SHP77 (cell line): Measurements from ENCODE around the gene USP37.
A peak's percentile ranks its signal among the peaks of the same experiment; 100 is the strongest.

Source experiments
- DNase-seq, 2 experiments: peaks; one replicate each; lab custom pipeline; 2025; lab: John Stamatoyannopoulos, UW

Gene USP37, protein sequence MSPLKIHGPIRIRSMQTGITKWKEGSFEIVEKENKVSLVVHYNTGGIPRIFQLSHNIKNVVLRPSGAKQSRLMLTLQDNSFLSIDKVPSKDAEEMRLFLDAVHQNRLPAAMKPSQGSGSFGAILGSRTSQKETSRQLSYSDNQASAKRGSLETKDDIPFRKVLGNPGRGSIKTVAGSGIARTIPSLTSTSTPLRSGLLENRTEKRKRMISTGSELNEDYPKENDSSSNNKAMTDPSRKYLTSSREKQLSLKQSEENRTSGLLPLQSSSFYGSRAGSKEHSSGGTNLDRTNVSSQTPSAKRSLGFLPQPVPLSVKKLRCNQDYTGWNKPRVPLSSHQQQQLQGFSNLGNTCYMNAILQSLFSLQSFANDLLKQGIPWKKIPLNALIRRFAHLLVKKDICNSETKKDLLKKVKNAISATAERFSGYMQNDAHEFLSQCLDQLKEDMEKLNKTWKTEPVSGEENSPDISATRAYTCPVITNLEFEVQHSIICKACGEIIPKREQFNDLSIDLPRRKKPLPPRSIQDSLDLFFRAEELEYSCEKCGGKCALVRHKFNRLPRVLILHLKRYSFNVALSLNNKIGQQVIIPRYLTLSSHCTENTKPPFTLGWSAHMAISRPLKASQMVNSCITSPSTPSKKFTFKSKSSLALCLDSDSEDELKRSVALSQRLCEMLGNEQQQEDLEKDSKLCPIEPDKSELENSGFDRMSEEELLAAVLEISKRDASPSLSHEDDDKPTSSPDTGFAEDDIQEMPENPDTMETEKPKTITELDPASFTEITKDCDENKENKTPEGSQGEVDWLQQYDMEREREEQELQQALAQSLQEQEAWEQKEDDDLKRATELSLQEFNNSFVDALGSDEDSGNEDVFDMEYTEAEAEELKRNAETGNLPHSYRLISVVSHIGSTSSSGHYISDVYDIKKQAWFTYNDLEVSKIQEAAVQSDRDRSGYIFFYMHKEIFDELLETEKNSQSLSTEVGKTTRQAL

DNA sequence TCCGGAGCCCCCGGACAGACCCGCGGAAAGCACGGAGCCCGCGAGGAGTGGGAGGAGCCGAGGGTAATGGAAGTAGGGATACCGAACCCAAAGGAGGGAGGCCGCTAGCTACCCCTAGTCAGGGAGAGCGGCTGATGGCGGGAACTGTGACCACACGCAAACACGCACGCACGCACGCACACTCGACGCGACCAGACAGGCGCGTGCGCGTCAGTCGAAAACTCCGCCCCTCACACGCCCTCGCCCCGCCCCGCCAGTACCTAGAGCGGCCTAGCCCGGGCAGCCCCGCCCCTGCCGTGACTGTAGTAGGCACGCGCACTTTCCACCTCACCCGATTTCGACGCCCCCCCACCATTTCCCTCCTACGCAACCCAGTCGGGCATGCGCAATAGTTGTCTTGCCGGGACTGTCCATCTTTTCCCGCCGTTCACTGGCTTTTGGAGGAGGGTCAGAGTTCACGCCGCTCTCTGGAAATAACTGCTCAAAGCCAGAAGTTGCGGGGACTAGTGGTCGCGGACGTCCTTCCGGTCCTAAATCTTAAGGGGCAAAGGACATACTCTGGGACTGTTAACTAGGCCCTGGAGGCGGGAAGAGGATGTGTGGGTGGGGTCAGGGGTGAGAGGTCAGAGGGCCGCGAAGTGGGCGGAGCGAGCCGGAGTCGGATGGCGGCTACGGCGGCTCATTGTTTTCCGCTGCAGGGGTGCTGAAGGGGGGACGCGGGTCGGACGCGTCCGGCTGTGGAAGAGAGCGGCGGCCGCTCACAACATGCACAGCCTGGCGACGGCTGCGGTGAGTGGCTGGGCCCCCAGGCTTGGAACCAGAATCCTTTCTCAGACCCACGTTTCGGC, at the start of gene USP37, which contains the start of gene CNOT9:
TSS of gene USP37 (minus strand) at position 162 of the 848 bp plus-strand sequence. CDS start 9,698 bp downstream, outside the sequence.
TSS of gene CNOT9 (plus strand) at position 650 of the 848 bp plus-strand sequence. CDS start at position 766, 116 bp downstream.
- peak; percentile 97 for DNase-seq

DNA sequence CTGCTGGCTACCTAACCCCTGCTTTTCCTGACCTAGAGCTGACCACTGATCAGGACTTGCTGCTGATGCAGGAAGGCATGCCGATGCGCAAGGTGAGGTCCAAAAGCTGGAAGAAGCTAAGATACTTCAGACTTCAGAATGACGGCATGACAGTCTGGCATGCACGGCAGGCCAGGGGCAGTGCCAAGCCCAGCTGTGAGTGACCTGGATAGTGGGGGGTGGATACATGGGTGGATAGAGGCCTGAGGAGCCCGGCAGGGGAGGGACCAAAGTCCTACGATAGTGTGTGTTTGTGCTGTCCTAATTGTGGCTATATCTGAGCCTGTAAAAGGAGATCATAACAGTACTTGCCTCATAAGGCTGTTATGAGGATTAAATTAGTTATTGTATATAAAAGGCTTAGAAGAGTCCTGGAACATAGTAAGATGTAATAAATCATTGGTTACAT, 47.7 kb upstream of the USP37 start:
- no peak for DNase-seq

DNA sequence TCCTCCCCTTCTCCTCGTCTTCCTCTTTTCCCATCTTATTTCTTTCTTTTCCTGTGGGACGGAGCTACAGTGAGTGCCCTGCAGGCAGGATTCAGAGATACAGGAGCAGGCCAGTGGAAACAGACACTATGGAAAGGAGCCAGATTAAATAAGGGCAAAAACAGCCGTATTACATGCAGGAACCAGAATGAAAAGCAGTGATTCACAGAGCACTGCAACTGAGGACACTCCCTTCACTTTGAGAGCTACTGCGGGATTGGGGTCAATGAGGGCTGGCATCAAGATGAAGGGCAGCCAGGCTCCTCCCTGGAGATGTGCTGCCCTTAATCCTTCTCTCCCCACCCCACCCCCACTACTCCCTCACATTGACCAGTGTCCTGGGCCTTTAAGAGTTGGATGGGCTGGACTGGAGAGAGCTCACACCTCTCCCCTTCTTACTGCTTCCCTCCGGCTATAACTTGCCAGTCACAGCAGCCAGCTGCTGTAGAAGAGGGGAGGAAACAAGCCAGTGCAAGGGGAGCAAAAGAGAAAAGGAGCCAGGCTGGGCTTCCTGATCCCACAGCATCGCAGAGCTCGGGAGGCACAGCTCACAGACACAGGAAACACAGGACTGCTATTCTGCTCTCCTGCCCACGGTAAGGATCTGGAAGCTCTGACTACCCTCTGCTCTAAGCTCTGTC, 39.4 kb upstream of the USP37 start, which contains the start of gene PLCD4:
TSS of gene PLCD4 (plus strand) at position 464 of the 680 bp plus-strand sequence. CDS start 7,841 bp downstream, outside the sequence.
- DNase-seq, result no peak

DNA sequence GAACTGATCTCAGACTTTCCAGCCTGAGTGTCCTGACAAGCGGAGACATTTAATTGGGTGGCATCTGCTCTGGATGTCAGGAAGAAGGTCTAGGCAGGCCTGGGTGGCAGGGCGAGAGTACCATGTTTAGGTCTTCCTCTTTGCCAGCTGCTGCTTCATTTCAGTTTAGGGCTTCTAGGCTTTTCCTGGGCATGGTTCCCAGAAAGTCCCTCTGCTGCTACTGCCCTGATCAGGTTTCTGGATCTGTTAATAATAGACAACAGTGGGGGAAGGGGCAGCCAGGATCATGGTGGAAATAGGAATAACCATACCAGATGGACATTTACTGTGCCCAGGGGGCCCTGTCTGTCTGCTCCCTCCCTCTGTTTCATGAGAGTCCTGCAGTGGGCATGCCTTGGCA, 37.3 kb upstream of the USP37 start:
- DNase-seq, result peak; percentile 32 to 49

DNA sequence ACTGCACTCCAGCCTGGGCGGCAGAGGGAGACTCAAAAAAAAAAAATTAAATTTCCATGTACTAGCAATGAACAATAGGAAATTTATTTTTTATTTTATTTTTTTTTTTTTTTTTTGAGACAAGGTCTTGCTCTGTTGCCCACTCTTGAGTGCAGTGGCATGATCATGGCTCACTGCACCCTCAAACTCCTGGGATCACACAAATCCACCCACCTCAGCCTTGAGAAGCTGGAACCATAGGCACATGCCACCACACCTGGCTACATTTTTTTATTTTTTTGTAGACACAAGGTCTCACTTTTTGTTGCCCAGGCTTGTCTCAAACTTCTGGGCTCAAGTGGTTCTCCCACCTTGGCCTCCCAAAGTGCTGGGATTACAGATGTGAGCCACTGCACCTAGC, 17.4 kb upstream of the USP37 start:
- no peak for DNase-seq

DNA sequence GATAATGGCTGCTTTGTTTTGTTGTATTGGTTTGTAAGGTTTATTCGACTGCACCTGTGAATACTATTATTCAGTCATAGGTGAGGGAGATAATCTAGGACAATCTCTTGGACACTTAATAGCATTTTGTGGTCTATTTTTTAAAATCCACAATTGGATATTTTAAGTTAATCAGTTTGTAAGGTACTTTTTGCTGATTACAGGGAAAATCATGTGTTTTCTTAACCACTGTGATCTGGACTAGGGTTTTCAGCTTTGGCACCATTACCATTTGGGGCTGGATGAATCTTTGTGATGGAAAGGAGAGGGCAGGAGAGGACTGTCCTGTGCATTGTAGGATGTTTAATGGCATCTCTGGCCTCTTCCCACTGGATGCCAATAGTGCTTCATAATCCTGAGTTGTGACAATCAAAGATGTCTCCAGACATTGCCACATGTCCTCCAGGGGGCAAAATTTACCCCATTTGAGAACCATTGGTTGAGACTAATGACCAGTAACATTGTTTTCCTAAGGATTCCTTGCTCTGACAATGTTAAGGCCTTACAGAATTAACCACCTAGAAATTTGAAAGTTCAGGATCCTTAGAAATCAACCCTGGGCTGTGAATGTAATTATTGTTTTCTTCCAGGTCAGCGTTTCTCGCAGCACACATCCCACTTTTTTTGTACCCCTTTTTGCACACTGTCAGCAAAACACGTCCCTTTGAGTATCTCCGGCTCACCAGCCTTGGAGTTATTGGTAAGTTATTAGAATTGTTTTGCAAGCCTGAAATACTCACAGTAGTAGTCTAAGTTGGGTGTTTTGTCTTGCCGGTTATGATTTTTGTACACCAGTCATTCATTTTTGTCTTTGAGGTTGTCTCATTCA, 16.1 kb upstream of the USP37 start:
- DNase-seq, result no peak

DNA sequence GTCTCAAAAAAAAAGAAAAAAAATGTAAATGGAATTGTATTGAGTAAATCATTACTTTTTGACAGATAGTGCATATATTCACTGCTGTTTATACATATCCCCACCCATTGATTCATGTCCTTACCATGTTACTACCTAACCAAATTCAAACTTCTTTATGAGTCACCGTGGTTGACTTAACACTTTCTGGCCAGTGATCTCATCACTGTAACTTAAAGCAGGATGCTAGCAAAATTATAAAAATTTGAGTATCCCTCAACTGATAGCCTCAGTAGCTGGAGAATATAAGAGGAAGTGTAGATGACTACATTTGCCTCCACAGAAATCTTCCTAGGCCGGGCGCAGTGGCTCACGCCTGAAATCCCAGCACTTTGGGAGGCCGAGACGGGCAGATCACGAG, 13.9 kb upstream of the USP37 start:
- no peak for DNase-seq

DNA sequence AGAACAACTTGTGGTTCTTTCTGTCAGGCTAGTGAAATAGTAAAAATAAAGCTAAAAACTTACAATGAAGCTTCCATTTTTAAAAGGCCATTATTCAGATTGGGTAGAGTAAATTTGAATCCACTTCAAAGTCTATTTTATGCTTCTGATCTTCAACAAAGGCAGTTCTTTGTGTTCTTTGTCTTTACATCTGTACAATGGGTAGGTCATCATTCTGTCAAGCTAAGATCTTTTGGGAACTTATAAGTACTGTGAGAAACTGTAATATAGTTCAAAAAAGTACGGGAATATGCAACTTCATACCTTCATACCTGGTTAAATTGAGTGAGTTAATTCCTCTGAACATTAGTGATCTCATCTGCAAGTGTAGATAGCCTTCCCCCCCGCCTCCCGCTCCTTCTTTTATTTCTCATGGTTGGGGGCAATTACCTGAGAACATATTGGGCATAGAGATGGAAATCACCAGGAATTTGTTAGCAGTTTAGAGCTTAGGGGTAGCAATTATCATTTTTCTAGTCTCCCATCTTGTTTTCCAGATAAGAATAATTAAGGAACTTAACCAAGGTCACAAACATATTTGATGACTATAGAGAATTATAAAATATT, 10.2 kb upstream of the USP37 start:
- DNase-seq, result no peak

DNA sequence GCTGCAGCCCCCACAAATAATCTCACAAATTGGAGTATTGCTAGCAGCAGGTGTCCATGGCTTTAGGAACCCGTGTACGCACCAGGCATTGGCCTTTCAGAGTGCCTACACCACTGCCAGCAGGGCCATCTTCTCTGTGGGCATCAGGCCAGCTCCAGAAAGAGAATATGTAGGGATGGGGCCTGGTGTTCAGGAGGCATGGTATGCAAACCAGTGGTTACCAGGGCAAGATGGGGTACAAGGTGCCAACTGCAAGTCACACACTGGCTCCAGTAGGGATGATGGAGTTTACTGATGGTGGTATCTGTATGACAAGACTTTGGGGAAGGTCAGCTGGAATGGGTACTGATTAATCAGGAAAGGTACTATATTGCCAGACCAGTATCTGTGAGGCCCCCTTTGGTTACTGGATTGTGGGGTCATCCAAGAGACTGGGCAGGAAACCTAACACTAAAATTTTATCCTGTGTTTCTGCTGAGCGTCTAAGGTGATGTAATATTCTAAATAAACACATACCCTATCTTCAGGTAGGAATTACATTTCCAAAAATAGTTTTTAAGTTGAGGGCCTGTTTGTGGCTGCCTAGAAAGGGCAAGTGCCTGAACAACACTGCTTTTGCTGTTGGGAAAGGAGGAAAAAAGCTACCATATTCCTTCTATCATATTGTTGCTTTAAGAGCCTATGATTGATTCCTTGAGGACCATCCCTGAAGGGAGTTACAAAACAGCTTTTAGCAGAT, 9.5 kb upstream of the USP37 start:
- no peak for DNase-seq

DNA sequence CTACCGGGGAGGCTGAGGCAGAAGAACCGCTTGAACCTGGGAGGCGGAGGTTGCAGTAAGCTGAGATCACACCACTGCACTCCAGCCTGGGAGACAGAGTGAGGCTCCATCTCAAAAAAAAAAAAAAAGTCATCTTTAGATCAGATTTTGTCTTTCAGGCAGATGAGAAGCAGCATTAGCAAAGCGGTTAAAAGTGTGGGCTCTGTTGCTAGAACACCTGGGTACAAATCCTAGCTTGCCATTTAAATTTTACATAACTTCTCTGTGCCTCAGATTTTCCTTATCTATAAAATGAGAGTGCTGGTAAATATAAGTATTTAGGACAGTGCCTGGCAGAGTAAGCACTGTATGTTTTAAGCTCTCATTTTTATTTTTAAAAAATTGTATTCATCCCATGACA, 8.7 kb upstream of the USP37 start:
- DNase-seq, result no peak

DNA sequence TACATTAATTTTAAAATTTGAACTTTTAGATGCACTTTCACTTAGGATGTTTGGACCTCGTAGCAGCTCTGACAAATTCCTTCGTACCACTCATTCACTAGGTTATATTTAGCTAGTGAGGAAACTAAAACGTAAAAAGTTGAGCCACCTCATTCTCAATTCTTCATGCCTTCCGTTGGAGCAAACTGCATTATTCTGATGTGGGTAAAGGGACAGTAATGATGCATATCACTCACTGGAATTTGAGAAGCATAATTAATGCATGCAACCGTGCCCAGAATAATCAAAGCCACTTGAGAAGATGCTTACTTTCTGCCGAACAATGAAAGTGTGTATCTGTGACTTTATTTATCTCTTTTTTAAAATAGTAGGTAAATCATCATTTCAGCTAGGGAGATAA, 2.7 kb upstream of the USP37 start:
- DNase-seq, result no peak

DNA sequence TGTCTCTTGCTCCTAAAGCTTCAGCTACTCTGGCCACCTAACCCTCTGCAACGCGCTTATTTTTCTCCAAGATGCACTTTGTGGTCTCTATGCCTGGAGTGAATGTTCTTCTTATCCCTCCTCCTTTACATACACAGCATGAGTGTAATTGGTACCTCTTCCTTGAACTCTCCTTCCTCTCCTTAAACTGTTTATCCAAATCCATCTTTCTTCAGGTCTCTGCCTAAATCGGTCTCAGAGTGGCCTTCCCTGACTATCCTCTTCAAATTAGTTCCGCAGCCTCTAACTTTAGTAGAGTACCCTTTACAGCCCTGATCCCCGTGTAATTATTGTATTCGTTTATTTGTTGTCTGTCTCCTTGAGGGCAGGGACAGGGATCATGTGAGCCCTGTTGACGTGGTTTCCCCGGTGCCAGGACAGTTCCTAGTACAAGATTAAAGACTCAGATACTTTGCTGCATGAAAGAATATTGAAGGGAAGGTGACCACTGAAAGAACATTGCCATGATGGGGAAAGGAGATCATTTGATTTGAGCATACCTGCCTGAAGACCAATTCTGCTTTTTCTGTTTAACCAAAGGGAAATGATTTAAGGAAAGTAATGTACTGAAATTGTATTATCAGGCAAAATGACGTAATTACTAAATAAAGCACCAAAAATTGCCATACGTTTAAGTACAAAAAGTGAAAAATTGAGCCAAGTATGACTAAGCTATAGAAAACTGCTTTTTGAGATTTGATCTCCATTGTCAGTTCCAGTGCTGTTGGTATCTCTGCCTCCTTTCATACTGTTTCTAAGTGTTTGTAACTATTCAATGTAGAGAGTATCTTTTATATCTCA, 1.7 kb upstream of the USP37 start:
- DNase-seq, result no peak

DNA sequence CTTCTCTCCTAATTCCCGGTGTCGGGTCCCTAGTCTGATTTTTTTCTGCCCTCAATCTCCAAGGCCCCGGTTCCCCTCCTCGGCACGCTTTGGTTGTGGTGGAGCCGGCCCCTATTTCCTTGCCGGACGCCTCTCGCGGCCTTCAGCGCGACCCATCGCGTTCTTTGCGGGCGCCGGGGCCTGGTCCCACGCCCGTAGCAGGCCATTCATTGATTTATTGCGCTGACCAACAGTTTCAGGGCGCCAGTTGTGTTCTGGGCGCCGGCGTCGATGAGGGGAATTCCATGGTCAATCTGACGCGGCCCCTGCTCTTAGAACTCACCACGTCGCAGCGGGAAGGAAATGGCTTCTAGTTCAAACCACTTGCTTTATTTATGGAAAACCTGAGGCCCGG, 884 bp upstream of the USP37 start:
- DNase-seq, result peak in 1 of 2 experiments; percentile 43

DNA sequence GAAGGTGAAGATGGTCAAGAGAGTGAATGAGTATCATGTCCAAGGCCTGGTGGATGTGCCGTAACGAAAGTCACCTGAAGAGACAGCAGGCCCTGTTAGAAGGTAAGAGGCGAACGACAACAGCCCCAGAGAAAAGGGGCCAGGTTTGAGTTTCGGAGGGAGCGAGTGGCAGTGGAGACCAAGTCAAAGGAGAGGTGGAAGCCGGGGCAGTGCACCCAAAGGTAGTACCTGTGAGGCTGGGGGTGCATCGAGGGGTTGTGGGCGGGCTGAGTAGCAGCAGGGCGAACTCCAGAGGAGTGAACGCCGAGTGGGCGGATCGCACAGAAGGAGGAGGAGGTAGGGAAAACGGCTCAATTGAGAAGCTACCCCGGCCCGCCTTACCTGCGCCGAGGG, 358 bp downstream of the USP37 start:
- DNase-seq, result peak in 1 of 2 experiments; percentile 88

DNA sequence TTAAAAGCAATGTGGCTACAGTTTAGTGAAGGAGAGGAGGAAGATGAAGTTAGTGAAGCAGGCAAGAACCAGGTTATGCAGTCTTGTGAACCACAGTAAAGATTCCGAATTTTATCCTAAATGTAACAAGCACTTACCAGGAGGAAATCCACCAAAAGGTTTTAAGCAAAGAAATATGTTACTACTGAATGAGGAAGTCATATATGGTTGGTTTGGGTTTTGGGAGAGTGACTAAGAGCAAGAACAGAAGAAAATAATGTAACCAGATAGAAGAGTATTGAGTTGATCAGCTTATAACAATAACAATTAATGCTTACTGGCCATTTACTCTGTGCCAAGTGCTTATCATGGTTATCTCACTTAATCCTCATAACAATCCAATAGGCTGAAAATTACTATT, 1.9 kb downstream of the USP37 start:
- no peak for DNase-seq

DNA sequence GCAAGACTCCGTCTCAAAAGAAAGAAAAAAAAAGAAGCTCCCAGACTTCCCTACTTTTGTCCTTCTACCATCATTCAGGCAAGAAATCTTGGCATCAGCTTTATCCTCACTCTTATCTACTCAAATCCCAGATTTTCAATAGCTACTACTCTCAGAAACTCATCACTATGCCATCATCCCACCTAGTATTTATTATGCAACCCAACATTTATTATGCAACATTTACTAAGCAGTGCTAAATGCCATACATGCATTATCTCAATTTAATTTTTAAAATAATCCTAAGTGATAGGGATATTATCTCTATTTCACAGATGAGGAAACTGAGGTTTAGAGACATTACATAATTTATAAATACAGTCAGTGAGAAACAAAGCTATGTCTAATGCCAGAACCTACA, 4.1 kb downstream of the USP37 start:
- no peak for DNase-seq

DNA sequence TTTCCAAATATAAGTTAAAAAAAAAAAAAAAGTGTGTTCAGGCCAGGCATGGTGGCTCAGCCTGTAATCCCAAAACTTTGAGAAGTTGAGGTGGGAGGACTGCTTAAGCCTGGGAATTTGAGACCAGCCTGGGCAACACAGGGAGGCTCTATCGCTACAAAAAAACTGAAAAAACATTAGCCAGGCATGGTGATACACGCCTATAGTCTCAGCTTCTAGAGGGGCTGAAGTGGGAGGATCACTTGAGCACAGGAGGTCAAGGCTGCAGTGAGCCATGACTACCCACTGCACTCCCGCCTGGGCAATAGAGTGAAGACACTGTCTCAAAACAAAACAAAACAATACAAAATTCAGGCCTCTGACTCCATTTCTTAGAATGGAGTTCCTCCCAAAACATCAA, 9.2 kb downstream of the USP37 start:
- no peak for DNase-seq

DNA sequence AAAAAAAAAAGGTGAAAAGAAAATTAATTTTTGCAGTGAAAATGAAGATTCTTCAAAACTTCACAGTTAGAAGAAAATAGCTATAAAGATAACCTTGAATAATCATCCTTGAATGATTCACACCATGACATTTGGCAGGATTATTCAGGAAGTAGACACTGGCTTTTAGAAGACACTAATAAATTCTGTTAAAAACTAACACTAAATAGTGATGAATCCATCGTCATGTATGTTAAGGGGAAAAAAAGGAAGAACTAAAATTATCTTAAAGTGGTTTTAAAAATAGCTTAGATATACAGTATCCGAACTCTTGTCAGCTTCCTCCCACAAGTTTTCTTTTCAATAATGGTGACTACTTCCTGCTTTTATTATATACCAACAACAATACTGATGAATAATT, 10.2 kb downstream of the USP37 start:
- DNase-seq, result no peak
